ENCODE measurements around the gene RUBCNL.

Gene RUBCNL

DNA sequence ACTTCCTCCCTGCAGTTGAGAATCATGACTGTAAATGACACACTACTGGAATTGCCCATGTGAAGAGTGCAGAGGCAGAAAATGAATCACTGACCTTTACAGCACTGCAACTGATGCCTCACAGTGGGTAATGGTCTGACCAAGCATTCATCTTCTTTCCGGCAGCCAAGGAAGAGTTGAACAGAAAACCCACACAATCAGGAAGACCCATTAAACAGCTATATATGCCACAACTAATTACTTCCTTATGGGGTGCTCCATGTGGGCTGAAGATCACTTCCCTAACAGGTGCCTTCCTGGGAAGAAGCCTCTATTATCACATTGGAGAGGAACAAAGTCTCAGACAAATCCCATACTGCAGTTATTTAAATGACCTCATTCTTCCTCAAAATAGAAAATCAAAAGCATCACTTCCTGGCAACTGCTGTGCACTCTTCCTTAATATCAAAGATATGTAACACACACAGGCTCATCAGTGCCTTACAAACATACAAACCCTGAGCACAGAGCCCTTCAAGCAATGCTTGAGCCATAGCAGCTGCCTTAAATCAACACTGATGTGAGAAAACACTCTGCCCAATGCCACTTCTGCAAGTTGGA, 45.8 kb downstream of the RUBCNL start:
- no peak for DNase-seq (ENCODE audit: extremely low read depth in 1 of 2, low read depth in 1 of 2)

DNA sequence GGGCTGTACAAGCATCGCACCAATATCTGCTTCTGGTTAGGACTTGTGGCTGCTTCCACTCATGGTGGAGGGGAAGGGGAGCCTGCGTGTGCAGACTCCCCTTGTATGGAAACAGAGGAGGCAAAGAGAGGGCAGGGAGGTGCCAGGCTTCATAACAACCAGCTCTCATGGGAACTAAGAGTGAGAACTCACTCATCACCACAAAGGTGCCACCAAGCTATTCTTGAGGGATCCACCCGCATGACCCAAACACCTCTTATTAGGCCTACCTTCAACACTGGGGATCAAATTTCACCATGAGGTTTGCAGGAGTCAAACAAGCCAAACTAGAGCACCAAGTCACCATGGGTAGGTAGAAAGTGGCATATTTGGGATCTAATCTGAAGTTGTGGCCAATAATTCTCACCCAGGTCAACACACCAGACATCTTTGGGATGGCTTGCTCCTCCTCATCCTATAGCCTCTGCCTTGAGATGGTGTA, 46.4 kb downstream of the RUBCNL start:
- no peak for DNase-seq (ENCODE audit: extremely low read depth in 1 of 2, low read depth in 1 of 2)

DNA sequence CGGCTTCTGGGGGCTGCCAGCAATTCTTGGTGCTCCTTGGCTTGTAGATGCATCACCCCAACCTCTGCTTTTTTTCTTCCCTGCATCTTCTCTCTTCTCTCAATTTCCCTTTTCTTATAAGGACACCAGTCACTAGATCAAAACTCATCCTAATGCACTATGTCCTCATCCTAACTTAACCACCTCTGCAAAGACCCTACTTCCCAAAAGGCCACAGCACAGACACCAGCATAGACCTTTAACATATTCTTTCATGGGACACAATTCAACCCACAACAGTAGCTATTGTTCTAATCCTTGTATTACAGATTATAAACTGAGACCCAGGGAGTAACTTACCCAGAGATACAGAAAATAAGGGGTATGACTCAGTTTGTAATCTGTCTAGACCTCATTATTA, 47.0 kb downstream of the RUBCNL start:
- DNase-seq (ENCODE audit: extremely low read depth in 1 of 2, low read depth in 1 of 2), result no peak

DNA sequence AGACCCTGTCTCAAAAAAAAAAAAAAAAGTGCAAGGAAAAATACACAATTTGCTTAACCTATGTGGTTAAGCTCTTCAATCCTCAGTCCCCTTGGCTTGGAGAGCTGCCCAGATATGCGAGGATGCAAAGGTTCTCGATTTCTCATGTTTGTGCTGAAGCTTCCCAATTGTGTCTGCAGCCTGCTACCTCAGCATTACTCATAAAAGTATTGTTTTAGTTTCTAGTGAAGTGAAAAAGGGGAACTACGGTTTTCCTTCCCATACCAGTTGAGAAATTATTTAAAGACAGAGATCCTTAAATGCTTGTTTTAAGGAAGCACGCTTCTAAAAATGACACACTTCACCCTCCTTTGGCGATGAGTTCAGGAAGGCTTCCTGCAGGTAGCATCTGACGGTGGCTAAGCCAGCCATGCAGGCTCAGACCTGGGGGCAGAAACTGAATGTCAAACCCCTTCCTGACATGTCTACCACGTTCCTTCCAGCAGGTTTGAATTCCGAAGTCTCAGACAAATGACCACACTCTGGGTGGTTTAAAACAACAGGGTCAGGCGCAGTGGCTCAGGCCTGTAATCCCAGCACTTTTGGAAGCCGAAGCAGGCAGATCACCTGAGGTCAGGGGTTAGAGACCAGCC, 47.9 kb downstream of the RUBCNL start:
- DNase-seq (ENCODE audit: extremely low read depth in 1 of 2, low read depth in 1 of 2), result no peak

DNA sequence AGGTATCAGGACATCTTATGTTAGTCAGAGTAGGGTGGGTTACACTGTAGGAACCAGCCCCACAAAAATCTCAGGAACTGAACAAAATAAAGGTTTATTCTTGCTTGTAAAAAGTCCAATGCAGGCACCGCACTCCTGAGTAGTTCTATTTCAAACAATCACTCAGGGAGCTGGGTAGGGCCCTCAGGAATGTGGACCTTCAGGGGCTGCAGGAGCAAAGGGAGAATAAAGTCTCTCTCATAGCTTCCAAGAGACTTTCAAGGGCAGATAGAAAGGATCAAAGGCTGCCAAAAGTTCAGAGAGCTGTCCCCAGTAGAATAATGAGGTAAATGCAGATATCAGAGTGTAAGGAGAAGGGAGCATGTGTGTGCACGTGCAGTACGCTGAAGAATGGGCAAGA, 49.4 kb downstream of the RUBCNL start:
- DNase-seq (ENCODE audit: extremely low read depth in 1 of 2, low read depth in 1 of 2), result no peak

DNA sequence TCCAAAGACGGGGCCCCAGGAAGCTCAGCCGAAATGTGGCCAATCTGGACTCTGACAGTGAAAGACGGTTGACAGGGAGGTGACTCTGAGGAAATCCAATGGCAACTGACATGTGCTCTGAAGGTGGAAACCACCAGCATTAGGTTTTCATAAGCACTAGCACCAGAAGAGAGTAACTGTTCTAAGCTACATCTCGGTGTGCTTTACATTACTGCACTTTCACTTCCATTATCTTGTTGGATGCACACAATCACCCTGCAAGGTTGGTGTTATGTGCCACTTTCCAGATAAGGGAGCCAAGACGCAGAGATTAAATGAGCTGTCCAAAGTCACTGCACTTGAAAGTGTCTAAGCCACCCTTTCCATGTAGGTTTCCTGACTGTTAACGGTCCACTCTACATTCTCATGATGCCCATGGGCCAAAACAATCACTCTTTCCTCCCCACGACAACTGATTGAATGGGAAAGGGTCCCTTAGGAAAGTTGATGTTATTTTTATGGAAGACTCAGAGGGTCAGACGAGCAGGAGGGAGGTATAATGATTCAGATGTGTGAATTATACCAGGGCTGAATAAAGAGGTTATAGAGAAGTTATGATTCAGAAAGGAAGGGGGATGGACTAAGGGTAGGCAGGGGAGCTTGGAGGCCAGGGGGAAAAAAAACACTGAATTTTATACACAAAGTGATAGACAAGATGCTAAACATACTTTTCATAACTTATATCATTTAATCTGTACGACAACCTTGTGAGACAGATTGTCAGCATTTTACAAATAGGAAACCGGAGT, 52.8 kb downstream of the RUBCNL start:
- no peak for DNase-seq (ENCODE audit: extremely low read depth in 1 of 2, low read depth in 1 of 2)

DNA sequence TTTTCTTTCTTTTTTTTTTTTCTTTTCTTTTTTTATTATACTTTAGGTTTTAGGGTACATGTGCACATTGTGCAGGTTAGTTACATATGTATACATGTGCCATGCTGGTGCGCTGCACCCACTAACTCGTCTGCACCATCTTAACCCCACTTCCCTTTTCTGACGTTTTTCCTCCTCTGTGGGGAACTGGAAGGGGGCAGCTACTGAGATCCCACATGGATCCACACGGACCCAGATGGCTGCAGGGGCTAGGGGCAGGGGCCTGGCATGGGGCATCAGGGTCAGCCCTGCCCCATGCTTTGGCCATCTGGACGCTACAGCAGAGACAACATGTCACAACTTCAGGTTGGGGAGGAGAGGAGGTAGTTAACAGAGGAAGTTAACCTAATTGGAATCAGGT, 54.3 kb downstream of the RUBCNL start:
- no peak for DNase-seq (ENCODE audit: extremely low read depth in 1 of 2, low read depth in 1 of 2)

DNA sequence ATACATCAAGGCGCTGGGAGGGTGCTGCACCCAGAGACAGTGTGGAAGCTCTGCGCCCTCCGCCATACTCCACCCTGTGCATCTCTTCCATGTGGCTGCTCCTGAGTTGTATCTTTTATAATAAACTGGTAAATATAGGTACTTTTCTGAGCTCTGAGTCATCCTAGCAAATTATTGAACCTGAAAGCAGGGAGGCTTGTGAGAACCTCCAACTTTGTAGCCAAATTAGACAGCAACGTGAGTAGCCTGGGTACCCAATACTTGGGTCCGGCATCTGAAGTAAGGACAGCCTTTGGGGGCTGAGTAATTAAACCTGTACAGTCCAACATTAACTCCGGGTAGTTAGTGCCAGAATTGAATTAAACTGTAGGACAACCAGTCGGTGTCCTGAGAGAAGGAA, 57.4 kb downstream of the RUBCNL start:
- no peak for DNase-seq (ENCODE audit: extremely low read depth in 1 of 2, low read depth in 1 of 2)

DNA sequence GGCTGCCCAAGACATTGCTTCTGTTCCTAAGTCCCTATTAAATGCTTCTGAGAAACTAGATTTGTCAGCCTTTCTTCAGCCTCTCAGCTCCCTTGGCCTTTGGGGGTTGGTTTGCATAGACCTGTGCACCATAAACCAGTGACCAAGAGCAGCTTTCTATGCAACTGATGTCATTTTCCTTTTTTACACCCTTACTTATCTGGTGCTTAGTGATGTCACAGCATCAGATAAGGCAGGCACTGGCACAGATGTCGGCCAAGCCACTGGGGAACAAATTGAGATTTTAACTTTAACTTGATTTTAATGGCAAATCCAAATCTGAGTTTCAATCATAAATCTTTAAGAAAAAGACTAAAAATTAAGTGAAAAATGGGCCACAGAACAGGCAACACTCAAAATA, 59.8 kb downstream of the RUBCNL start:
- no peak for DNase-seq (ENCODE audit: extremely low read depth in 1 of 2, low read depth in 1 of 2)

DNA sequence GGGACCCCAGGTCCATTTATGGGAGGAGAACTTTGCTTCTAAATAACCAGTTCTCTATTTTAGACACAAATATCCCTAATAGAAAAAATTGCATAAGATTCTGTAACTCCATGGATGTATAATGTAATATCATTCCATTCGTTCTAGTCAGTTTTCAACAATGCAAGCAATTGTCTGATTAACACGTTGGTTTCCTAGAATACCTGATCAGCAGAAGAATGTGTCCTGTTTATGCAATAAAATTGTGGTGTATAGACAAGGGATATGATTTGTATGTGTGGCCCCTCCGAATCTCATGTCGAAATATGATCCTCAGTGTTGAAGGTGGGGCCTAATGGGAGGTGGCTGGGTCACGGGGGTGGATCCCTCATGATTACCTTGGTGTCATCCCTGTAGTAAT, 62.1 kb downstream of the RUBCNL start:
- no peak for DNase-seq (ENCODE audit: extremely low read depth in 1 of 2, low read depth in 1 of 2)

DNA sequence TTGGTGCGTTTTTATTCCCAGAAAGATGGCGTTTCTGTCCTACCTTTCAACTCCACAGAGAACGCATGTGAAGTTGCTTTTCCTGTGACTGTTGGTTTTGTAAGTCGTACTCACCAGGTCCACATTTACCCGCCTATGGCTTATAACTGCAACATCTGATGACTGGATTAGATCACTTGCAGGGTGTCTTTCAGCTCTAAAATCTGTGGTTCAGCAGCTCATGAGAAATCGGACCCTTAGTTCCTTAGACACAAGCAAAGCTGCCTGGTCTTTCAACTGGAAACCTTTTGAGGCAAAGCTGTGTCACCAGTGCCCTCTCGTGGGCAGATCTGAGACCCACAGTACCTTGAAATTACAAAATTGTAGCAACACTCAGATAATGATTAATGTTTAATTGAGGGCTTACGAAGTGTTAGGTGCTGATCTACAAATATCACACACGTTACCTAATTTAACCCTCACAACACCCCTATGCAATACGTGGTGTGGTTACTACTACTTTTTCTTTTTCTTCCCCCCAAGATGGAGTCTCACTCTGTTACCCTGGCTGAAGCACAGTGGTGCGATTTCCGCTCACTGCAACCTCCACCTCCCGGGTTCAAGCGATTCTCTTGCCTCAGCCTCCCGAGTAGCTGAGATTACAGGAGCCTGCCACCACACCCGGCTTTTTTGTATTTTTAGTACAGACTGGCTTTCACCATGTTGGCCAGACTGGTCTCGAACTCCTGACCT, 65.4 kb downstream of the RUBCNL start:
- DNase-seq (ENCODE audit: extremely low read depth in 1 of 2, low read depth in 1 of 2), result peak; percentile 45 to 51

DNA sequence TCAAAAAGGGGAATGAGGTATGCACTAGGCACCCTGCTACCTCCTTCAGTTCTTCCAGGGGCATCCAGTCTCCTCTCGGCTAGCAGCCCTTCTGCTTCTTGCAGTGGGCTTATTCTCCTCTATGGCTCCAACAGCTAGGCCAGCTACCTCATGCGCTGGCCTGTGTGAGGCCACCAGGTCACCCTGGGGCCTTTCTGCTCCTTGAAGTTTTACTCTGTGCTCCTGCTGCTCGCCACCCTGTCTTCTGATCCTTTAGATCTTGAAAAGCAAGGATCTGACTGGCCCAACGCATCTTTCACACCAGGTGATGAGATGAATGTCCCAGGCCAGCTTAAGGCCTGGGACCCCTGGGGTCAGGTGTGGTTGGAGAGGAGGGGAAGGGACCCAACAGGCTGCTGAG, 66.2 kb downstream of the RUBCNL start:
- no peak for DNase-seq (ENCODE audit: extremely low read depth in 1 of 2, low read depth in 1 of 2)

DNA sequence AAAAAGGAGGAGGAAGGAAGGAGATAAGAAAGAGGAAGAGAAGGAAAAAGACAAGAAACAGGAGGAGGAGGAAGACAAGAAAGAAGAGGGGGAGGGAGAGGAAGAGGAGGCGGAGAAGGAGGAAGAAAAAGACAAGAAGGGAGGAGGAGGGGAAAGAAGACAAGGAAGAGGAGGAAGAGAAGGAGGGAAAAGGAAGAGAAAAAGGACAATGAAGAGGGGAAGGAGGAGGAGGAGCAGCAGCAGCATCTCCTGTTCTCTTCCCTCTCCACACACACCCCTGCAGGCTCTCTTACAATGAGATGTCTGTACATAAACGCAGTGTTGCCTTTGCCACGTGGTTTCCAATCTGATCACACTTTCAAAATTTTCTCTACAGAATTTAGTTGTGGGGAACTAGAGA, 66.6 kb downstream of the RUBCNL start:
- DNase-seq (ENCODE audit: extremely low read depth in 1 of 2, low read depth in 1 of 2), result no peak

DNA sequence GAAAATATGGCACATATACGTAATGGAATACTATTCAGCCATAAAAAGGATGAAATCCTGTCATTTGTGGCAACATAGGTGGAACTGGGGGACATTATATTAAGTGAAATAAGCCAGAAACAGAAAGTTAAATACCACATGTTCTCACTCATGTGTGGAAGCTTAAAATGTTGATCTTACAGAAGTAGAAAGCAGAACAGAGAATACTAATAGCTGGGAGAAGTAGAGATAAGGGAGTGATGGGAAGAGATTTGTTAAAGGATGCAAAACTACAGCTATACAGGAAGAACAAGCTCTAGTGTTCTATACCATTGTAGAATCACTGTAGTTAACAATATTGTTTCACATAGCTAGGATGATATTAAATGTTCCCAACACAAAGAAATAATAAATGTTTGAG, 68.1 kb downstream of the RUBCNL start:
- no peak for DNase-seq (ENCODE audit: extremely low read depth in 1 of 2, low read depth in 1 of 2)

DNA sequence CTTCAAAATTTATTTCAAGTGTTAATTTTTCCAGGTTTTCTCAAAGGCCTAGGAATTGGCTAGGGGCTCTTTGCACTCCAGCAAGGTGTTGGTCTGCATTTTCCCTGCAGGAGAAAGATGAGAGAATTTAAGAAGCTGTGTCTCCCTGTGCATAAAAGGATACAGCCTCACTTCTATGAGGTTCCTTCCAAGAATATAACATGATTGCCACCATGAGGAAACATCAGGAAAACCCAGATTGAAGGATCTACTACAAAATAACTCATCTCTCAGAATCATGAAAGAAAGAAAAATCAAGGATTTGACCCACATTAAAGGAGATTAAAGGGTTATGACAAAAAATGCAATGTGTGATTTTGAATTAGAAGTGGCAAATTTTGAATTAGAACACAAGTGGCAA, 69.9 kb downstream of the RUBCNL start:
- DNase-seq (ENCODE audit: extremely low read depth in 1 of 2, low read depth in 1 of 2), result no peak

DNA sequence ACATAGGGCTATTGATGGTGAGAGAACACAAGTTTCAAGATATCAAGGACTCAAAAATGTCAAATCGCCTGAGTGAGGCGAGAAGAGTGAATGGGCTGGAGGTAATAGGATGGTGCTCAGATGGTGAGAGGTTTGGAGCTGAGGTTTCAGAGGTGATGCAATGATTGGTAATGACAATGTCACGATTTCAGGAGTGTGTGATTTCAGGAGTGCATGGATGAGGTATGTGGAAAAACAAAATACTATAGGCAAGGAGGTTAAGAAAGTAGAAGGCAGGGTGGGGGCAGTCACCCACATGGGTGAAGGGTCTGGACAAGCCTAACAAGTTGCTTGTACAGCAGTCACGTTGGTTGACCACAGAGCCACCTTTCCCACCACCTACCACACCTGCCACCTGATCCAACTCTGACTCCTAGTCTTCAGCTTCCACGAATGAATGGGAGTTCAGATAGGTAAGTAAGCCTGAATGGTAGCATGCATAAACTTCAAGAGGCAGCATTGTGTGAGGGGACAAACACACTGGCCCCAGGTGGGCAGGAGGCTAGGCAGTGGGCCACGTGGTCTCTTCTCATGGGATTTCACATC, 71.5 kb downstream of the RUBCNL start:
- DNase-seq (ENCODE audit: extremely low read depth in 1 of 2, low read depth in 1 of 2), result no peak

DNA sequence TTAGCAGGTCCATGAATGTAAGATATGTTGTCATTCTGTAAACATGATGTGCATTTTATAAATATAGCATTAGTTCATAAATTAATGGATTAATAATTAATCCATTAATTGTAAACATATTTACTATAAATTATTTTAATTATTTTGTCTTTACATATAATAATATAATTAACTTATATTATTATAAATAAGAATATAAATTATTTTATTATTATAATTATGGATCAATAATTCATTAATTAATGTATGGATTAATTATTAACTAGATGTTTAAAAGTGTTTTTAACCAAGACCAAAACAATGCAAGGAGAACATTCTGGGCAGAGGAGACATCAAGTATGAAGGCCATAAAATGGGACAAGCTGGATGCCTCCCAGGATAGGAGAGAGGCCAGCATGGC, 72.0 kb downstream of the RUBCNL start:
- DNase-seq (ENCODE audit: extremely low read depth in 1 of 2, low read depth in 1 of 2), result no peak

DNA sequence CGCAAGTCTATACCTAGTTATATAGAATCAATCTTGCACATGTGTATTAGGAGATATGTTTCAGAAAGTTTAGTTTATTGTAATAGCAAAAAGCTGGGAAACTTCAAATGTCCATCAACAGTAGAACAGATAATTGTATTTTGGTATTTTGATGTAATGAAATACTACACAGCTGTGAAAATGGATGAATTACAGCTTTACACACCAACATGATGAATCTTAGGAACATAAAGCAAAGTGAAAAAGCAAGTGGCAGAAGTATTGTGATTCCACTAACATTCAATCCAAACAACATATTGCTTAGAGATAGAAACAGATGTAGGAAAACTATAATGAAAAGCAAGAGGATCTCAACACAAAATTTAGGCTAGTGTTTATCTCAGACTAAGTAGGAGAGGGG, 72.5 kb downstream of the RUBCNL start:
- DNase-seq (ENCODE audit: extremely low read depth in 1 of 2, low read depth in 1 of 2), result no peak

DNA sequence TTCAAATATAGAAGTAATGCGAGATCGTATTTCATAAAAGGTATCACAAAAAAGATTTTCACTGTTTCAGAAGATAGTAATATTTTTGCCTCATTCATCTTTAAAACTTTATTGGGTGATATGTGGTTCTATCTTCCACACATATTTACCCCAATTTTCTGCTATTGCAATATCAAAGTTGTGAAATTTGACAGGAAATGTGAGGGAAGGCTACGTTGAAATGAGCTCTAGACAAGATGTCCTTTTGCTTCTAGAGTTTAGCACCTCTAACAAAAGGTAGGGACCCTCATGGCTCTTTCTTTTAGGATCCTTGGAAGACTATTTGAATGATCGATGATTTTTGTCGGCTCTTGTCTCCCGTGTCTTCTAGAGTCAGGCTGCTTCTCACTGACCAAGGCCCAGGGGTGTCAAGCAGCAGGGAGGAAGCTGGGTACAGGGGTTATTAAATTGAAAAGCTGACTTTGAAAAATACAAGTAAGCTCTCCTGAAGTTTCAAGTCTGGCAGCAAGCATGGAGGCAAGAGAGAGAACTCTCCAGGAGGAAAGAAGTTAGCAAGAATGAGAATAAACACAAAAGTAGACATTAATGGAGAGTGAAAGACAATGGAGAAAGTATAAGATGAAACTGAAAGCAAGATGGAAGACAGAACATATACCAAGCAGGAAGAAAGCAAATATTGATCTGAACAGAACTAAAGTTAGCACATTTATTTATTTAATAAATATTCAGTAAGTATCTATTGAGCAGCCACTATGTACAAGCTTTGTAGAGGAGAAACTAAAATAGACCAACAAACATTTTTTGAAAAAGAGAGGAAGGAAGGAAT, 73.4 kb downstream of the RUBCNL start:
- DNase-seq (ENCODE audit: extremely low read depth in 1 of 2, low read depth in 1 of 2), result no peak

DNA sequence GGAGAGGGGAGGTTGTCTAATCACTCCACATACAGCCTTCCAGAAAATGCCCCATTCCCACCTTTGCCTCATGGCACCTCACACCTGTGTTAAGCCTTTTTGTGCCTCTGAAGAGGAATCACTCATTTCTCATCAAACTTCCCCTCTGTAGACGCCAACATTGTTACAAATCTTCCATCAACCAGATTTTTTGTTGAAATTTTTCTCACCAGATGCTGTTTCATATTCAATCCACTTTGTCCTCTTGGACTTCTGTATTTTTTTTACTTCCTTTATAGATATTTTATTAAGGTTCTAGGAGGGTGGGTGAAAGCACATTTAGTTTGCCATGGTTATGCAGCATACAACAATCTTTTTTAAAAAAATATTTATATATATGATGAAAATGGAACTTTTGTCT, 74.0 kb downstream of the RUBCNL start:
- DNase-seq (ENCODE audit: extremely low read depth in 1 of 2, low read depth in 1 of 2), result no peak

Data from activated CD8-positive, alpha-beta memory T cell treated with anti-CD3 and anti-CD28 coated beads for 1 hour (primary cell).